Gastroesophageal sphincter (tissue), 4 donors: Measurements from ENCODE around the gene GARIN5A. TPM values are rescaled to one million over a fixed set of nuclear protein-coding genes. Genes with fewer than 3 reads are reported as not detected.

Experiments
- ATAC-seq: fragments of 150-250 bp; one replicate; pipeline ENCODE4 v1.9.1; 2016; ENCODE audit warnings: mild to moderate bottlenecking, moderate library complexity
- H3K27ac ChIP-seq, 4 donors: fragments of 200-600 bp; sonication (generic) in 3 of 4; 1 replicate in 3 of 4; 2 replicates in 1 of 4; pipeline ENCODE4 v1.5.1; 2016 to 2019
- H3K27me3 ChIP-seq: fragments of 200-600 bp; sonication (generic); one replicate; pipeline ENCODE4 v1.5.1; 2019
- H3K36me3 ChIP-seq, 2 donors: fragments of 200-600 bp; sonication (generic); one replicate each; pipeline ENCODE4 v1.5.1; 2019; ENCODE audit warnings: control low read depth in 1 of 2
- H3K4me1 ChIP-seq, 3 donors: fragments of 200-600 bp; sonication (generic); 1 replicate in 2 of 3; 2 replicates in 1 of 3; pipeline ENCODE4 v1.5.1; 2016 to 2019; ENCODE audit warnings: control low read depth in 2 of 3
- H3K4me3 ChIP-seq, 2 donors: fragments of 200-600 bp; sonication (generic); one replicate each; pipeline ENCODE4 v1.5.1; 2019; ENCODE audit warnings: mild to moderate bottlenecking in 1 of 2, moderate library complexity in 1 of 2
- H3K9me3 ChIP-seq, 3 donors: fragments of 200-600 bp; sonication (generic); one replicate each; pipeline ENCODE4 v1.5.1; 2017 to 2019; ENCODE audit warnings: control low read depth in 2 of 3
- CTCF ChIP-seq, 4 experiments: fragments of 200-600 bp in 2 of 4; fragments of 450-650 bp in 2 of 4; sonication (generic) in 1 of 4; IDR thresholded peaks; one replicate each; pipeline ENCODE4 v1.5.1; 2017 to 2019; ENCODE audit warnings: antibody characterized with exemption in 4 of 4, mild to moderate bottlenecking in 2 of 4, moderate library complexity in 2 of 4
- EP300 ChIP-seq: sonication (generic); formaldehyde crosslinking; IDR thresholded peaks from one replicate; pipeline ENCODE4 v1.6.1; 2017; ENCODE audit warnings: antibody characterized with exemption, mild to moderate bottlenecking
- POLR2A ChIP-seq, 2 donors: fragments of 450-650 bp; IDR thresholded peaks; one replicate each; pipeline ENCODE4 v1.6.1; 2017; ENCODE audit warnings: antibody characterized with exemption in 2 of 2, mild to moderate bottlenecking in 2 of 2, moderate library complexity in 1 of 2
- POLR2AphosphoS5 ChIP-seq: sonication (generic); formaldehyde crosslinking; IDR thresholded peaks from one replicate; pipeline ENCODE4 v1.6.1; 2017; ENCODE audit warnings: antibody characterized with exemption
- WGBS, 2 donors: methylation state at CpG; one replicate each; pipeline ENCODE4 v1.1.5; 2018; ENCODE audit warnings: low coverage in 1 of 2; 5-methylcytosine and 5-hydroxymethylcytosine counted together
- total RNA-seq, 4 donors: library from RNA; depleted of rRNA; stranded (reverse); fragments of >200 nt; gene quantifications; one replicate each; pipeline ENCODE4 v1.1.0, GENCODE V29; 2016

GARIN5A gene
- total RNA-seq, 4 donors from 2014 or later, result 0.78 to 1.7 TPM; not detected in 2

GRCh38 chr19:50482271-50482855 is 5.7 kb upstream of the GARIN5A start:
- WGBS, 2 donors, result no CpG with 5 or more reads among the region's 16 CpGs
- Histone ChIP-seq H3K27me3 (peaks cover 12% of the 10 kb centered on the region), H3K9me3 (no peaks in the 10 kb centered on the region), H3K4me1 (peaks cover 0 to 21% (median 8%) of the 10 kb centered on the region in 3 donors), H3K4me3 (no peak overlapping the region), H3K27ac (no peak overlapping the region), H3K36me3 (peaks cover 0 to 74% of the 10 kb centered on the region in 2 donors)
- TF ChIP-seq EP300, result no peak
- TF ChIP-seq CTCF (IDR thresholded peaks at IDR 0.05), result no peak
- TF ChIP-seq POLR2AphosphoS5, result no peak
- no peak for TF ChIP-seq POLR2A (IDR thresholded peaks at IDR 0.05)
- ATAC-seq, result no peak

GRCh38 chr19:50481351-50482149 is 4.9 kb upstream of the GARIN5A start:
- no peak for ATAC-seq
- no peak overlapping the region for H3K27ac ChIP-seq
- no peak overlapping the region for H3K4me3 ChIP-seq
- peaks cover 4% of the 10 kb centered on the region for H3K27me3 ChIP-seq
- TF ChIP-seq POLR2AphosphoS5 (no peak), POLR2A (IDR thresholded peaks at IDR 0.05) (no peak)
- H3K36me3 ChIP-seq, result peaks cover 0 to 74% of the 10 kb centered on the region in 2 donors
- H3K9me3 ChIP-seq, result no peaks in the 10 kb centered on the region
- peaks cover 0 to 27% (median 13%) of the 10 kb centered on the region in 3 donors for H3K4me1 ChIP-seq
- whole genome bisulfite sequencing, 2 donors, result 70% methylated on average over 3 of the region's 27 CpGs; no CpG with 5 or more reads in 1 of the 2 donors

GRCh38 chr19:50480281-50481111 is 3.8 kb upstream of the GARIN5A start:
- no peaks in the 10 kb centered on the region for H3K9me3 ChIP-seq
- peaks cover 0 to 74% of the 10 kb centered on the region in 2 donors for H3K36me3 ChIP-seq
- no peak overlapping the region for H3K27ac ChIP-seq
- no peak overlapping the region for H3K4me3 ChIP-seq
- no peaks in the 10 kb centered on the region for H3K27me3 ChIP-seq
- no peak for TF ChIP-seq POLR2A (IDR thresholded peaks at IDR 0.05)
- no peak for TF ChIP-seq POLR2AphosphoS5
- no peak for TF ChIP-seq EP300
- no peak for TF ChIP-seq CTCF (IDR thresholded peaks at IDR 0.05)
- H3K4me1 ChIP-seq, result peaks cover 0 to 27% (median 13%) of the 10 kb centered on the region in 3 donors
- ATAC-seq, result no peak
- WGBS, 2 donors, result 100% methylated on average over 4 of the region's 37 CpGs; no CpG with 5 or more reads in 1 of the 2 donors

- no peaks in the 10 kb centered on the region for H3K27me3 ChIP-seq
- H3K9me3 ChIP-seq, result no peaks in the 10 kb centered on the region
- no peak for ATAC-seq
- peaks cover 0 to 27% (median 13%) of the 10 kb centered on the region in 3 donors for H3K4me1 ChIP-seq
- WGBS, 2 donors, result no CpG with 5 or more reads among the region's 16 CpGs
- TF ChIP-seq CTCF (IDR thresholded peaks at IDR 0.05), result no peak
- TF ChIP-seq EP300, result no peak
- no peak for TF ChIP-seq POLR2AphosphoS5
- TF ChIP-seq POLR2A (IDR thresholded peaks at IDR 0.05), result no peak
- no peak overlapping the region for H3K4me3 ChIP-seq
- H3K27ac ChIP-seq, result no peak overlapping the region
- H3K36me3 ChIP-seq, result peaks cover 0 to 68% of the 10 kb centered on the region in 2 donors
Measured at GRCh38 chr19:50479761-50480251, 3.2 kb upstream of the GARIN5A start.
